HG03439 (cell line): ENCODE measurements around the gene SHB.

ENCODE experiments used
- ATAC-seq: cut with Tn5 transposase; IDR thresholded peaks from one replicate; pipeline ENCODE4 v1.9.1; 2021; ENCODE audit warnings: mild to moderate bottlenecking, moderate library complexity; ENCODE audit not compliant: unreplicated experiment

SHB gene

GRCh38 chr9:38026021-38026809 lies 42.8 kb downstream of the SHB start:
- ATAC-seq: no peak

DNA sequence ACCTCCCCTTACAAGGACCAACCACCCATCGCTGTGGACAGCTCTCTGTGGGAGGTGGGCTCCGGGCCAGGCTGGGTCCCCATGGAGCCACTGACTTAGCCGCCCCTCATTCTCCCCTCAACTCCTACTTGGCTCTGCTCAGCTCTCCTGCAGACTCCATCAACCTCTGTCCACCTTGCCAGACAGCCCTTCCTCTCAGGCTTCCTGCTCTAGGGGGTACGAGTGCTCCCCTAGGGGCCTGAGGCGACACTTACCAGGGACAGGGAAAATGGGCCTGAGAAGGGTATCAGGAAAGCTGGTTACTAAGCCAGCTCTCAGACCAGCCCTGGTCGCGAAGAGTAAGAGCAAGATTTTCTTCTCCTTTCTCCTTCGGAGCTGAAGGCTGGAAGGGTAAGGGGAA lies 43.9 kb downstream of the SHB start:
- ATAC-seq: no peak

DNA sequence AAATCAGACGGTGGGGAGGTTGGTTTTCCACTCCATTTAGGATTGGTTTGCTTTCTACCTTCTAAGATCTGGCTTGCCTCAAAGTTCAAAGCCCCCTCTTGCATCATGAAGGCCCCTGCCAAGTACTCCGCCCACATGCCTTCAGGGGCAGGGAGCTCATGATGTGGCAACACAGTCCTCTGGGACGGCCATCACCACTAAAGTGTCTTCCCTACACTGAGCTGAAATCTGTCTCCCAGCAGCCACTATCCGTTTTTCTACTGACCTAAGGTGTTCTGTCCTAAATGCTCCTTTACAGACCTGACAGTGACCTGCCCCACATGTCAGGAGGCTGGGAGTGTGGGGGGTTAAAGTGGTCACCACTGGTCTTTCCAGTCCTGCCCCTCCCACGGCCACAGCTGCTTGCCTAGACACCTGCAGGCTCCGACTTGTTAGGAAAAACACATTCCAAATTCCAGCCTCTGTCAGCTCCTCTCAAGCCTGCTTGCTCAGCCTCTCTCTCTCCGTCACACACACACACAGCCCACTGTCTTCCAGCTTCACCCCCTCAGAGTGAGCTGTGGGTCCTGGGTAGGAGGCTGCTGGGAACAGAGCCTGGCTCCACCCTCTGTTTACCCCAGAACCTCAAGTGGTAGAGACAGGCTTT lies 44.9 kb downstream of the SHB start:
- no peak for ATAC-seq

DNA sequence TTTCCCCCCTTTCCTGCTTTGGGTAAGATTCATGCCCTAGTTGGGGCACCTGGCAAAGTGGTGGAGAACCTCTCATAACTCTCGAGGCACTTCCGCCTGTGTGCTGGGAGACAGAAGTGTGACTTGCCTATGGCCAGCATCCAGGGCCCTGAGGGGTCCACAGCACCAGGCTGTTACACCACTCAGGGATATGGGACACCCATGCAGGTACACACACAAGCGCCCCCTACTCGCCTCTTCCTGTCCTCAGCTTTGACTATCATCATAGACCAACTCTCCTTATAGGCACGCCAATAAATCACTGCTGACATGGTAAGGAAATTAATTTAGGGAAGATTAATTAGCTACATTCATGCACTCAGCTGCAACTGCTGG lies 45.4 kb downstream of the SHB start:
- no peak for ATAC-seq

- ATAC-seq: no peak
Measured at GRCh38 chr9:38022995-38023394, 46.0 kb downstream of the SHB start.

DNA sequence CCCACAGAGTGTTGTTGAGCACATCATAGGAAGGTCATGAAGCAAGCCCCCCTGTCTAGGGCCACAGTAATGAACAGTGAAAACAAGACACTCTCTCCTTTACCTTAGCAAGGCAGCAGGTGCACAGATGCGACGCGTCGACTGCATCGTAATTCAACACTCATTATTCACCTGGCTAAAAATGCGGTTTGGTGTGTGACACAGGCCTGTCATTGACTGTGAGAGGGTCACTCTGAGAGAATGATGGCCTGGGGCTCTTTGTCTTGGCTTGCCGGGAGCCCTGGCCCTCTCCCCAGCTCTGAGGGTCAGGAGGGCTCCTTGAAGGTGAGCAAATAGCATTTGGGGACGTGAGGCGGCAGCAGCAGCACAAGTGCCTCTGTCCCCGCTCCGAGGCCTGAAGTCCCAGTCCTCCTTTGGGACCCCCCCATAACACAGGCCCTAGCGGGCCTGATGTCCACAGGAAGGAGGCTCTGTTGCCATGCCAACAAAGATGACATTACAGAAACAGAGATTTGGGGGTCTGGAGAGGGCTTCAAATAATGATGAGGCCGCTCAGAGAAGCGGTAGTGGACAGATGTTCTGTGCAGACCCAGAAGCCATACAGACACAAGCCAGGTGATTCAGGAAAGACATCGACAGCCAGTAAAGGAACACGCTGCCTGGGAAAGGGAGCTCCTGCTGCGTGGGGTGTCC lies 46.7 kb downstream of the SHB start:
- no peak for ATAC-seq

DNA sequence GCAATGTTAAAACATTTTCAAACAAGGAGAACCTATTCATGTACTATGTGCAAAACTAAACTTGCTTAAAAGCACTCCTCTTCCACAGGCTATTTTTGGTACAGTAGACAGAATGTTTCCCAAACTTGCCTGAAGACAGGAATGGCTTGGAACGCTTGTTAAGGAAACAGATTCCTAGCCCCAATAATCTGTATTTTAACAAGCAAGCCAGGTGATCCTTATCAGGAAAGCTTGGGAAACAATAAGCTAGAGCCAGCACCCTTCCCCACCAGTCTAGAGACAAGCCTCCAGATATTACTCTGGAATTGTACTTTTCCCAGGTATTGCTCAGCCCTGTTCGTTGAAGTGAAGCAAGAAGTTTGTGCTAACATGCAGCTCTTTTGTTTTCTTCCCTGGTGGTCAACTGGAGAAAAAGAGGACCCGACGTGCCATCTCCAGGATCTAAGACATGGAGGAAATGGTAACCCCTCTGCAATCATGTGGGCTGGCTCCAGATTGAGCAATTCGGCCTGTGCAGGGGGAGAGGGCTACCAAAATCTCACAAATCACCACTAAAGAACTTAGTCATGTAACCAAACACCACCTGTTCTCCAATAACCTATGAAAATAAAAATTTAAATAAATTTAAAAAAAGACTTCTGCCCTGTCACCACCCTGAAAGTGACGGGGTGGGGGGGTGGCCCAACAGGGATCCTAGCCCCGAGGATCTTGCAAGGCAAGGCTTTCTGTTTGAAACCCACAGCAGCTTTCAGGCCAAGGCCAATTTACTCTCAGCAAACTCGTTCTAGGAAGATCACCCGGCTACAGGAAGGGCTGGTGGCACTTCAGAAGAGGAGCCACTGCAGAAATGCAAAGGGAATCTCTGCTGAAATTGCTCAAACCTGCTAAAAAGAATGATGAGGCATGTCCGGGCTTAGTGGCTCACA lies 48.6 kb downstream of the SHB start:
- ATAC-seq: no peak

DNA sequence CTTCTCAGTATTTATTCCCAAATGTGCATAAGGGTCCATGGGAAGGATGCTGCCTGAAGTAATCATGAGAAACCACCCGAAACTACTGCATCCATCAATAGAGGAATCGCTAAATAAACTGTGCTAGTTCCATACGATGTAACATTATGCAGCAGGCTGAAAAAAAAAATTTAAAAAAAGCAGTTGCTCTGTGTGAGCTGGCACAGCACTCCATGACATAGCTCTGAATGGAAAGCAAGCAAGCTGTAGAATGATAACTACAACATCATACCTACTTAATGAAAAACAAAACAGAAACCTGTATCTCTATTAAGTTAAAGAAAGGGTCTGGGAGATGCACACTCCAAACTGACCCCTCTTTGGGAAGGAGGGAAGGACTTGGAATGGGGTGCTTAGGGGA lies 49.3 kb downstream of the SHB start:
- ATAC-seq: no peak

DNA sequence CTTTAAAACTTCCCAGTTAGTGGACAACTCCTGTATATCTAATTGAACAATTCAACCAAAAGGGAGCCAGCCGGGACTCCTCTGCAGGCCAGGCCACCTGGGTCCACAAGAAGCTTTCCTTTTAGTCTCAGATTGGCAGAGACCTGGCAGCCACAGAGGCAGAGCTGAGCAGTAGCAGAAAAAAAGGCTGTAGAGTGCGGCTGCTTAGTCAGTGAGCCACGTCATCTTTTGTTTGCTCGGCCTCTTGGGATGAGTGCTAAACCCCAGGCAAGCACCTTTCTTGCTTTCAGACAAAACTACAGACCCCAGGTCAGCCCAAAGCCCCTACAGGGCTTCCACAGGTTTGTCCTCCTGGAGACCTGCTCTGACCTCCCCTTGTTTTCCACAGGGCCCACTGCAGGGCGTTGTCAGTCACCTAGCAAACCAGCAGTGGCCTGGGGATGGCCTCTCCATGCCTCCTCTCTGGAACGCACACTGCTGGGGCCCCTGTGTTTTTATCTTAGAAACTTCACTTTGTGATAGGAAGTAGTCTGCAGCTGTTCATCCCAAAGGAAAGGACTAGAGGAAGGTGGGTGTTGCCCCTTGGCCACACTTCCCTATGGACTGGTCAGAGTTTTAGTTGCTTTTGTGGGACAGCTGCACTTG lies 49.9 kb downstream of the SHB start:
- ATAC-seq: no peak

DNA sequence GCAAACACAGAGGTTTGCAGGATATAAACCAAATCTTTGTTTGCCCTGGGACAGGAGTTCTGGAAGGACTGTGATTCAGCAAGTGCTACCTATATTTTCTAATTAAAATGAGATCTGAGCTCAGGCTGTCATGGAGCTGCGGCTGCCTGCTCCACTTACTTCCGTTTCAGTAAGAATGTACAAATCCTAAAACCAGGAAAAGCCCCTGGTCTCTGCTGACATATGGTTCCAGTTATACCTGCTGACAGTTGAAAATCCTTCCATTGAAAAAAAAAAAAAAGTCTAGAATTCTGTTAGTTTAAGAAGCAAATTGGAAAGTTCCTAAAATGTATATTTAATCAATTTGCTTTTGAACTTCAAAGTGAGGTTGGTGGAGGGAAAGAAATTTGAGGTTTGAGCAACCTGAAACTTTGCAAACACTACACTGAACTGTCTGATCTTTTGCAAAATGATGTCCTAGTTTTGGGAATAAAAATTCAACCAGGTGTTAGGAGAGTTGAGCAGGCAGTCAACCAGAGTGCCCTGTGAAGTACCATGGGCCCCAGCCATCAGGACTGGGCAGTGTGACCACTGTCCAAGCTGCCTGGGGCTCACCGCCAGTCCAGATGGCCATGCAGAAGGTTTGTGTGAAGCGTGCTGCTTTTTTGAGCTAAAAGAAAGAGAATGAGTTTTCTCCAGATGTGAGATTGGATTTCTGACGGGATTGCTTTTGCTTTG lies 50.6 kb downstream of the SHB start:
- no peak for ATAC-seq

DNA sequence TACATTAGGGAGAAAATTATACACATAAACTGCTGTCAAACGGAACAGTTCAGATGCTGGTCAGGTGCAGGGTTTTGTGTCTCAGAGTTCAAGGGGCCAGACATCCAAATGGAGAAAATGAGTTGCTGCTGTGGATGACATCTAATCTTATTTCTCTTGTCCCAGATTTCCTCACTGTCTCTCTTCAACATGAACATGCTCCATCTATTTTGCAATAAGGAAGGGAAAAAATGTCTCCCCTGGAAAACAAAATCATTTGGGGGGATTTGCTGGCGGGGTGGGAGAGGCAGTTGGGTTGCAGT lies 51.2 kb downstream of the SHB start:
- no peak for ATAC-seq

DNA sequence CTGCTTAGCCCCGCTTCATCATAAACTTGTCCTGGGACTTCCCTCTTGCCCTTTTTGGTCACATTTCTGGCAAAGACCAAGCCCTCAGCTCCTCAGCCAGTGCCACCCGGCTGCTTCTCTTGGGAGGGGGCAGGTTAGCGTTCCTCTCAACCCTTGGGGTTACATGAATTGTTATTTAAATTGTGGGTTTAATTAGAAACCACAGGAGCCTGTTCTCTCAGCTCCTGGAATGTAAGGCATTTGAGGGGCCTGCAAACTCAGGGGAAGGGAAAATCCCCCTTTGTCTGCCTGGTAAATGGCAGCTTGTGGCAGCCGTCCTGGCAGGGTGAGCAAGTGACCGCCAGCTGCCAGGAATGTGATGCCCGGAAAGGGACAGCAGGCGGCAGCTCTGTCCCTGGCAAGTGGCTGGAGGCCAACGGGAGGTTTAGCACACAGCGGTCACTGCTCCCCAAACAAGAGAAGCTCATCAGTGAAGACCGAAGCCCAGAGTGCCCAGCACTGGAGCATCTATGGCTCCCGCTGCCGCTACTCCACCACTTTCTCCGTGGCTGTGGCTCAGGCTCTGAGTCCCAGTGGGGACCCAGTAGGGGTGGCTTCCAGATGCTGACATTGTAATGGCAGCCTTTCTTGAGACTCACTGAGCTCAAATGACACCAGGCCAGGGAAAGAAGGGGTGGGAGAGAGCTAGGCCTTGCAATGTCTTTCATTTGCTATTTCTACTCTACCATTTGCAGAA lies 51.7 kb downstream of the SHB start:
- ATAC-seq: no peak

DNA sequence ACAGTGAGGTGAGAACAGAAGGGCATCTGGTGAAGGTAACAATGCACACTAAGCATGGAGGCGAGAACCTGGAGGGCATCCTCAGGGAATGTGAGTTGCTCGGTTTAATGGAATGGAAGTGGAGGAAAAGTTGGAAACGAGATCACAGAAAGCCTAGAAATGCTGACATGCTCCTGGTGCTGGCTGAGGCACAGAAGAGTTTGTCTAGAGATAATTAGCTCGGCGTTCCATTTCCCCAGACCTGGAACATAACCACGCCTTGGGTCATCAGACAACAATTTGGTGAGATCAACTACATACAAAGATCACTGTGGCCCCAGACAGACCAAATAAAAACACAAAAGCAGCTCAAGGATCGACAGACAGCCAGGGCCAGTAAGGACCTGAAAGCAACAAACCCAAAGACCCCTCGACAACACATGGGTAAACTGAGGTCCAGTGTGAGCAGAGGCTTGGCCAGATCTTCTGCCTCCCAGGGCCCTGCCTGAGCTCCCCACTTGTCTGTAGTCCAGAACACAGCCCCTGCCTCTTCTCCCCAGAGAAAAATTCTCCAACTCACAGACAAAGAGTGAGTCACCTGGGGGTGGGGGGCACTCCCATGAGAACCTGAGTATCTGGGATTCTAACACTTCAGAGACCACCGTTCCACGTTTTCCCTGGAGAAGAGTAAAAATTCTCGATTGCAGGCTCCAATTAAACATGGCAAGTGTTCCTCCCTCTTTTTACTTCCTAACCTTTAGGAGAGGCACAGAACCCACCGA lies 52.5 kb downstream of the SHB start:
- no peak for ATAC-seq

DNA sequence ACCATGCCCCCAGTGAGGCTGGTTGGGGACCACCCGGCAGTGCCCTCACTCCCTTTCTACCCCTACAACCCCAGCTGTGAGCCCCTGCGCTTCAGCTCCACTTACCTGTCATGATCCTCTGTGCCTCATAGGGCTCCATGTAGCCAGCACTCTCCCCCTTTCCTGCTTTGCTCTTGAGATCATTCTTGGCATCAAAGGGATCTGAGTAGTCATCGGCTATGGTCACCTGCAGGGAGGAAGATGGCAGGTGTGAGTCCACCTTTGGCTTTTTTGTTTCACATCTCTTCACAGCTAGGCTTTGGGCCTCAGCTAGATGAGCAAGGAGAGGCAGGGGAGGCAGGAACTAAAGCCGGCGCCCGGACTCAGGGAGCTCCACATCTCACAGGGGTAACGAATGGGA lies 53.1 kb downstream of the SHB start:
- no peak for ATAC-seq

DNA sequence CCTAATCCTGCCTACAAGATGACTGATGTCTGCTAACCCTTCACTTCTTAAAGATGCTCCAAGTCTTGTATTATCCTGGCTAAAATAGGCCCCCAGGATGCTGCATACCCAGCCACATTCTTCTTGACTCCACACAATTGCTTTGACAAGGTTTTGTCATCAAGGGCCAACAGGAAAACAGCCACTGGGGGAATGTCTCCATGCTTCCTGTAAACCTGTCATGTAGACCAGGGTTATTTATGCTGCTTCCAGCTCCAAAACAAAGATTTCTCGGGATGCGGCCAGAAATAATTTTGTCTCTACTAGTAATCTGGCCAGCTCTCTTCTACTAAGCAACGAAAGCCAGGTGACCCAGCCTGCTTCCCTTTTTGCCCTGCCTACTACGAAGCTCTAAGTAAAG lies 53.8 kb downstream of the SHB start:
- ATAC-seq: no peak

- no peak for ATAC-seq
Measured at GRCh38 chr9:38012767-38013450, 56.1 kb downstream of the SHB start.

DNA sequence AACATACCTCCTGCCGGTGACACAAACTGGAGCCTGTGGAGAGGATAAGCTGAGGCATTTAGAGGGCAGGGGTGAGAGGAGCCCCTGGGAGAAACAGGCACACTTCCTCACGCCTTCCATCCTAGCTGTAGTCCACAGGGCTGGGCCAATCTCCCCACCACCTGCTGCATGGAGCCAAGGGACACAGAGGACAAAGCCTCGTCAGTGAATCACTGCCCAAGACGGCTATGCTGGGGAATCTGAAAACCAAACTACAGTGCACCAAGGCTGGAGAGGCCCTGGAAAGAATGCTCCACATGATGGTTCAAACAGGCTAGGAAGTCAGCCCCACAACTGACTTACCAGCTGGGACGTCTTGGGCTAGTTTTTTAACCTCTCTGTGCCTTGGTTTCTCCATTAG lies 57.0 kb downstream of the SHB start:
- no peak for ATAC-seq
